Mesenchymal stem cell (in vitro differentiated cells and primary cell): ENCODE data around the gene DDX49.

Experiments used
- DNase-seq: peaks from one replicate; pipeline ENCODE4 v3.0.0-alpha.2; 2013
- H2AFZ ChIP-seq: one replicate; pipeline ENCODE4 v1.6.1; 2013; ENCODE audit warnings: low read depth, mild to moderate bottlenecking, control low read depth, inconsistent platforms, low read length, moderate library complexity
- H2AK5ac ChIP-seq: 2 replicates; pipeline ENCODE4 v1.6.1; 2013; ENCODE audit warnings: low read length, moderate library complexity, mild to moderate bottlenecking, inconsistent platforms; ENCODE audit not compliant: severe bottlenecking
- H2BK120ac ChIP-seq: one replicate; pipeline ENCODE4 v1.6.1; 2013; ENCODE audit warnings: low read depth, mild to moderate bottlenecking, inconsistent platforms, low read length, moderate library complexity
- H2BK12ac ChIP-seq, 2 experiments: one replicate each; pipeline ENCODE4 v1.6.1; 2013; ENCODE audit warnings: inconsistent platforms in 2 of 2, low read length in 2 of 2, mild to moderate bottlenecking in 2 of 2, moderate library complexity in 2 of 2, control low read depth in 1 of 2
- H2BK15ac ChIP-seq: one replicate; pipeline ENCODE4 v1.6.1; 2013; ENCODE audit warnings: mild to moderate bottlenecking, low read depth, inconsistent platforms; ENCODE audit not compliant: poor library complexity, severe bottlenecking
- H2BK5ac ChIP-seq: 2 replicates; pipeline ENCODE4 v1.6.1; 2013; ENCODE audit warnings: low read depth, mild to moderate bottlenecking, low read length, control low read depth, inconsistent platforms; ENCODE audit not compliant: poor library complexity, severe bottlenecking
- H3K14ac ChIP-seq, 2 experiments: one replicate each; pipeline ENCODE4 v1.6.1; 2013; ENCODE audit warnings: inconsistent platforms in 2 of 2, low read length in 2 of 2, control low read depth in 1 of 2, mild to moderate bottlenecking in 1 of 2, moderate library complexity in 1 of 2
- H3K18ac ChIP-seq, 2 experiments: one replicate each; pipeline ENCODE4 v1.6.1; 2013; ENCODE audit warnings: inconsistent platforms in 2 of 2, low read length in 2 of 2, control low read depth in 1 of 2, low read depth in 1 of 2, mild to moderate bottlenecking in 1 of 2
- H3K23ac ChIP-seq, 2 experiments: one replicate each; pipeline ENCODE4 v1.6.1; 2013; ENCODE audit warnings: inconsistent platforms in 2 of 2, low read length in 2 of 2, mild to moderate bottlenecking in 2 of 2, moderate library complexity in 2 of 2, control low read depth in 1 of 2
- H3K27ac ChIP-seq: 2 replicates; pipeline ENCODE4 v1.5.1; 2013; ENCODE audit warnings: mild to moderate bottlenecking, moderate library complexity, low read length, control low read depth, inconsistent platforms; ENCODE audit not compliant: poor library complexity, severe bottlenecking
- H3K27me3 ChIP-seq, 2 experiments: 2 replicates each; pipeline versions ENCODE4 v1.6.1 to v1.7.0; 2013; ENCODE audit warnings: low read length in 2 of 2, mild to moderate bottlenecking in 2 of 2, moderate library complexity in 2 of 2, control low read depth in 1 of 2, inconsistent platforms in 1 of 2; ENCODE audit not compliant: control insufficient read depth in 1 of 2, insufficient read depth in 1 of 2
- H3K36me3 ChIP-seq, 2 experiments: 2 replicates each; pipeline versions ENCODE4 v1.6.1 to v1.7.0; 2013; ENCODE audit warnings: low read length in 2 of 2, control low read depth in 1 of 2, inconsistent platforms in 1 of 2, low read depth in 1 of 2, mild to moderate bottlenecking in 1 of 2; ENCODE audit not compliant: insufficient read depth in 2 of 2, control insufficient read depth in 1 of 2
- H3K4ac ChIP-seq, 2 experiments: one replicate each; pipeline ENCODE4 v1.6.1; 2013; ENCODE audit warnings: inconsistent platforms in 2 of 2, low read length in 2 of 2, mild to moderate bottlenecking in 2 of 2, moderate library complexity in 2 of 2, control low read depth in 1 of 2, low read depth in 1 of 2
- H3K4me1 ChIP-seq: 2 replicates; pipeline ENCODE4 v1.6.1; 2013; ENCODE audit warnings: low read depth, low read length, control low read depth; ENCODE audit not compliant: control insufficient read depth, insufficient read depth
- H3K4me2 ChIP-seq: 2 replicates; pipeline ENCODE4 v1.6.1; 2013; ENCODE audit warnings: low read length, mild to moderate bottlenecking, inconsistent platforms; ENCODE audit not compliant: poor library complexity, severe bottlenecking
- H3K4me3 ChIP-seq, 2 experiments: 2 replicates each; pipeline versions ENCODE4 v1.5.1 to v1.7.0; 2013; ENCODE audit warnings: low read length in 2 of 2, mild to moderate bottlenecking in 2 of 2, control low read depth in 1 of 2, low read depth in 1 of 2; ENCODE audit not compliant: insufficient read depth in 1 of 2
- H3K79me1 ChIP-seq: replicated peaks from 2 replicates; pipeline ENCODE4 v1.6.1; 2013; ENCODE audit warnings: mild to moderate bottlenecking, control low read depth, low read length, inconsistent platforms; ENCODE audit not compliant: poor library complexity, severe bottlenecking
- H3K9ac ChIP-seq: 2 replicates; pipeline ENCODE4 v1.7.0; 2013; ENCODE audit warnings: mild to moderate bottlenecking, low read length, moderate library complexity
- H3K9me3 ChIP-seq: 2 replicates; pipeline ENCODE4 v1.7.0; 2013; ENCODE audit warnings: mild to moderate bottlenecking, low read length; ENCODE audit not compliant: control insufficient read depth
- H4K8ac ChIP-seq: one replicate; pipeline ENCODE4 v1.6.1; 2013; ENCODE audit warnings: inconsistent platforms, mild to moderate bottlenecking, low read length, moderate library complexity
- H4K91ac ChIP-seq: one replicate; pipeline ENCODE4 v1.6.1; 2013; ENCODE audit warnings: mild to moderate bottlenecking, low read length, inconsistent platforms
- WGBS: methylation state at CpG from one replicate; pipeline ENCODE4 v1.1.7; 2013; ENCODE audit warnings: mixed read lengths; 5-methylcytosine and 5-hydroxymethylcytosine counted together

DDX49 gene

DNA sequence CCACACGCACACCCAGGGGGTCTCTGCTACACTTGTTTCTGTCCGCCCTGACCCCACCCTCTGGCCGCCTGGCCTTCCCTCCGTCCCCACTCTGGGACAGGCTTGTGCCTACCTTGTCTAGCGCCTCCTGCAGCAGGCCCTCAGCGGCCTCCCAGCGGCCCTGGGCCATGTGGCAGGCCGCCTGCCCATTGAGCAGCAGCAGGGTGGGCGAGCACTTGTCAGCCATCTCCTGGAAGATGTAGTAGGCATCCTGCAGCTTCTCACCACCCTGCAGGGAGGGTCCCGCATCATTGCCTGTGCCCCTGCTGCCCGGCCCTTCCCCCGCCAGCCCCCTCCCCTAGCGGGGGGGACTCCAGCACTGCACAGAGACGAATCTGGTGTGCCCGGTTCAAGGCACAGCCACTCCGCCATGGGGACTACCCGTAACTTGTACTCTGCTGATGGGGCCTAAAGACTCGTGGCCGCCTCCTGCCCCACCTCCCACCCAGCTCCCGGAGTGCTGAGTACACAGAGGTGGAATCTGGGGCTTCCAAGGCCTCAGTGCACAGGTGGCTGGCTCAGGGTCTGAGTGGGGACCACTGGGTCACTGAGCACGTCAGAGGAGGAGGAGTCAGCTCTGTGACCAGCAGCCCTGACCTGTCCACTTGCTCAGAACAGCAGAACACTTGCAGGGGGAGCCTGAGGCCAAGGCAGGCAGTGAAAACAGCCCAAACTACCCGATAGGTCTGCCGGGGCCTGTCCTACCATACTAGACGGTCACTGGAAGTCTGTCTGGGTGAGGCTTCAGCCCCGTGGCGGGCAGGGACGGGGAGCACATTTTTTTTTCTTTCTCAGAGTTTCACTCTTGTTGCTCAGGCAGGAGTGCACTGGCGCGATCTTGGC lies 16.1 kb upstream of the DDX49 start:
- no peak overlapping the region for H2AFZ ChIP-seq
- no peak overlapping the region for H4K91ac ChIP-seq
- no peak for DNase-seq
- no peak overlapping the region for H3K18ac ChIP-seq
- peaks cover 5% of the 10 kb centered on the region for H3K4me1 ChIP-seq
- no peak overlapping the region for H2BK5ac ChIP-seq
- H3K9me3 ChIP-seq = no peaks in the 10 kb centered on the region
- H3K4me2 ChIP-seq = no peak overlapping the region
- H3K4ac ChIP-seq = no peak overlapping the region
- H2BK120ac ChIP-seq = no peak overlapping the region
- H3K27ac ChIP-seq = no peak overlapping the region
- H3K14ac ChIP-seq = no peak overlapping the region
- H2BK12ac ChIP-seq = no peak overlapping the region
- H2BK15ac ChIP-seq = no peak overlapping the region
- WGBS = 96% methylated on average over 29 of the region's 29 CpGs
- peaks cover 78 to 88% of the 10 kb centered on the region in 2 experiments for H3K36me3 ChIP-seq
- no peak overlapping the region for H2AK5ac ChIP-seq
- H3K9ac ChIP-seq = no peak overlapping the region
- H3K27me3 ChIP-seq = no peaks in the 10 kb centered on the region
- H4K8ac ChIP-seq = no peak overlapping the region
- no peak overlapping the region for H3K23ac ChIP-seq
- H3K4me3 ChIP-seq = no peak overlapping the region
- peaks cover 31% of the 10 kb centered on the region for H3K79me1 ChIP-seq

DNA sequence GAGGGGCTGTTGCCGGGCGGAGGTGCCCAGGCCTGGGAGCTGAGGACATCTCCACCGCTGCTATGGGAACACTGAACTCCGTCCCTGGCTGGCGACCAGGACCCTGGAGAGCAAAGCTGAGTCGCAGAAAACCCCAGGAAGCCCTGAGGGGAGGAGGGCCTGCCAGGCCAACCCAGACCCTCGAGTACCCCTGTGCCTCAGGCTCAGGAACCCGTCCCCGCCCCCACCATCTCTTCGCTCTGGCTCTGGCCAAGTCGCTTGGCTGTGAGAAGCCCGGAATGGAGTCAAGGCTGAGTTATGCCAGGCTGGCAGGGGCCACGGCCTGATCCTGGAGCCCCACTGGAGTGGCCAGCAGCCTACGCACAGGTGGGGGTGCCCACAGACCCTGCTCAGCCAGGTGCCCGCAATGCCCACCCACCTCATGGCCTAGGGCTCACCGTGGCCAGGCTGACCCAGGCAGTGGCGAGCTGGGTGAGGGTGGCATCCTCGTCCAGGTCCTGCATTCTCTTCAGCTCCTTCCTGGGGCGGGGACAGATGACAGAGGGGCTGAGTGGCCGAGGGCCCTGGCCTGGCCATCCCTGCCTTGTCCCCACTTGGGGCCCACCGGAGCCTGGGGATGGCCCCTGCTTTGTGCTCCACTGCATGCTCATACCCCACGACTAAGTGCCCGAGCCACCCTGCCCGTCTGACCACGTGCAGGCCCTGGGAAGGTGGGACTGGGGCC lies 15.0 kb upstream of the DDX49 start:
- Histone ChIP-seq H3K23ac (no peak overlapping the region), H3K4me2 (no peak overlapping the region), H3K36me3 (peaks cover 81 to 86% of the 10 kb centered on the region in 2 experiments), H3K9ac (no peak overlapping the region), H3K18ac (no peak overlapping the region), H3K79me1 (peaks cover 37% of the 10 kb centered on the region), H3K27me3 (no peaks in the 10 kb centered on the region), H4K8ac (no peak overlapping the region), H3K4me3 (no peak overlapping the region), H3K4ac (no peak overlapping the region), H2BK120ac (no peak overlapping the region), H4K91ac (no peak overlapping the region), H2AK5ac (no peak overlapping the region), H2AFZ (no peak overlapping the region), H3K9me3 (no peaks in the 10 kb centered on the region), H2BK15ac (no peak overlapping the region), H3K4me1 (peaks cover 7% of the 10 kb centered on the region), H3K27ac (no peak overlapping the region), H2BK5ac (no peak overlapping the region), H3K14ac (no peak overlapping the region), H2BK12ac (no peak overlapping the region)
- WGBS = 93% methylated on average over 25 of the region's 25 CpGs
- DNase-seq = no peak

DNA sequence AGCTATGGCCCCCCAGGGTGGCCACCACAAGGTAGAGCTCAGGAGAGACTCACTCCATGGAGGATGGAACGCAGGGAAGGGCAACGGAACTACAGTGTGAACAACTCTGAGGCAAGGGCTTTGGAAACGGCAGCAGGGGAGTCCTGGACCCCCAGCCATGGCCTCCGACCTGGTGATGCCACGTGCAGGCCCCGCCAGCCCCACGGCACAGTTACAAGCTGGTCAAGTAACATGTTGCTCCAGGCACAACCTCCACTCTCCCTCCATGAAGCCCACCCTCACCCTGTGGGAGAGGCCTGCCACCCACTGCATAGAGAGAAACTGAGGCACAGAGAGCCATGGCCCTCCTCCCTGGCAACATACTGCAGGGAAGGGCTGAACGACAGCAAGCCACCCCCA lies 14.5 kb upstream of the DDX49 start:
- H3K9ac ChIP-seq = no peak overlapping the region
- H2BK5ac ChIP-seq = no peak overlapping the region
- no peak overlapping the region for H2BK15ac ChIP-seq
- H3K4me1 ChIP-seq = peaks cover 7% of the 10 kb centered on the region
- H3K4ac ChIP-seq = no peak overlapping the region
- no peak overlapping the region for H3K14ac ChIP-seq
- no peak for DNase-seq
- H3K9me3 ChIP-seq = no peaks in the 10 kb centered on the region
- H3K4me3 ChIP-seq = no peak overlapping the region
- no peak overlapping the region for H2AFZ ChIP-seq
- H4K8ac ChIP-seq = no peak overlapping the region
- H2BK120ac ChIP-seq = no peak overlapping the region
- H3K27ac ChIP-seq = no peak overlapping the region
- no peak overlapping the region for H2AK5ac ChIP-seq
- H3K23ac ChIP-seq = no peak overlapping the region
- peaks cover 82 to 84% of the 10 kb centered on the region in 2 experiments for H3K36me3 ChIP-seq
- H4K91ac ChIP-seq = no peak overlapping the region
- H2BK12ac ChIP-seq = no peak overlapping the region
- H3K79me1 ChIP-seq = peaks cover 41% of the 10 kb centered on the region
- 97% methylated on average over 8 of the region's 8 CpGs for WGBS
- no peaks in the 10 kb centered on the region for H3K27me3 ChIP-seq
- H3K4me2 ChIP-seq = no peak overlapping the region
- H3K18ac ChIP-seq = no peak overlapping the region

DNA sequence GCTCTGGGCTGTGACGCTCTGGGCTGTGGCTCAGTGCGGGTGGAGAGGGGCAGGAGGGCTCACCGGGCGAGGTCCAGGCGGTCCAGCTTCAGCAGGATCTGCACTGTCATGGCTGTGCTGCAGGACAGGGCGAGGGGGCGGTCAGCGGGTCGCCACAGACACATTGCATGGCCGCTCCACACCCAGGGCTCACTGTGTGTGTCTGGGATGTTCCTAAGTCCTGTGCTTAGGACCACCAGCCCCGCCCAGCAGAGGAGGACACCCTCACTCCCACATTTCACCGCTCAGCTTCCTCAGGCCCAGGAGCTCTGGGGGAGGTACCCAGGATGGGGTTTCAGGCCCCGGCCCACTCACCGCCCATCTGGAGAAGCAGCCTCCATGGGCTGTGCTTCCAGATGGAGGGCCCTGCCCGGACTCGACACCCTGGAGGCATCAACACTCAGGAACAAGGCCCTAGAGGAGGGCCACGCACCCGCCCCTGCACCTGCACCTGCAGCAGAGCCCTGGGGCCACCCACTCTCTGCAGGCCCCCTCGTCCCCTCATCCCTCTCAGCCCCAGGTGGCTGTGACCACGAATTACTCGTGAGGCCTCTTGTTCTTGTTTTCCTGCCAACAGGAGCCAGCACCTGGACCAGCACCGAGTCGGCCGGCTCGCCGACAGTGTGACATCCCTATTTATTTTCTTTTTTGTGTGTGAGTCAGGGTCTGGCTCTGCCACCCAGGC lies 13.8 kb upstream of the DDX49 start:
- Histone ChIP-seq H3K36me3 (peaks cover 82 to 84% of the 10 kb centered on the region in 2 experiments), H4K8ac (no peak overlapping the region), H3K4ac (no peak overlapping the region), H3K4me3 (no peak overlapping the region), H3K14ac (no peak overlapping the region), H3K27me3 (no peaks in the 10 kb centered on the region), H2BK5ac (no peak overlapping the region), H4K91ac (no peak overlapping the region), H2BK12ac (no peak overlapping the region), H3K9me3 (no peaks in the 10 kb centered on the region), H3K4me2 (no peak overlapping the region), H2AFZ (no peak overlapping the region), H3K79me1 (peaks cover 46% of the 10 kb centered on the region), H3K18ac (no peak overlapping the region), H2BK15ac (no peak overlapping the region), H3K23ac (no peak overlapping the region), H3K4me1 (peaks cover 7% of the 10 kb centered on the region), H2BK120ac (no peak overlapping the region), H3K9ac (no peak overlapping the region), H2AK5ac (no peak overlapping the region), H3K27ac (no peak overlapping the region)
- DNase-seq = no peak
- WGBS = 93% methylated on average over 22 of the region's 26 CpGs
